GM12875 (cell line): Measurements from ENCODE around the gene CCDC9B.

ENCODE experiments used
- H3K4me3 ChIP-seq: one replicate; pipeline ENCODE4 v1.5.1; 2011; ENCODE audit warnings: low read depth, low read length, control low read depth
- CTCF ChIP-seq: IDR thresholded peaks from 2 replicates; pipeline ENCODE4 v1.5.1; 2011; ENCODE audit warnings: low read depth, mild to moderate bottlenecking, control low read depth, inconsistent platforms, low read length, moderate library complexity, borderline replicate concordance; ENCODE audit not compliant: insufficient read depth

CCDC9B gene

DNA sequence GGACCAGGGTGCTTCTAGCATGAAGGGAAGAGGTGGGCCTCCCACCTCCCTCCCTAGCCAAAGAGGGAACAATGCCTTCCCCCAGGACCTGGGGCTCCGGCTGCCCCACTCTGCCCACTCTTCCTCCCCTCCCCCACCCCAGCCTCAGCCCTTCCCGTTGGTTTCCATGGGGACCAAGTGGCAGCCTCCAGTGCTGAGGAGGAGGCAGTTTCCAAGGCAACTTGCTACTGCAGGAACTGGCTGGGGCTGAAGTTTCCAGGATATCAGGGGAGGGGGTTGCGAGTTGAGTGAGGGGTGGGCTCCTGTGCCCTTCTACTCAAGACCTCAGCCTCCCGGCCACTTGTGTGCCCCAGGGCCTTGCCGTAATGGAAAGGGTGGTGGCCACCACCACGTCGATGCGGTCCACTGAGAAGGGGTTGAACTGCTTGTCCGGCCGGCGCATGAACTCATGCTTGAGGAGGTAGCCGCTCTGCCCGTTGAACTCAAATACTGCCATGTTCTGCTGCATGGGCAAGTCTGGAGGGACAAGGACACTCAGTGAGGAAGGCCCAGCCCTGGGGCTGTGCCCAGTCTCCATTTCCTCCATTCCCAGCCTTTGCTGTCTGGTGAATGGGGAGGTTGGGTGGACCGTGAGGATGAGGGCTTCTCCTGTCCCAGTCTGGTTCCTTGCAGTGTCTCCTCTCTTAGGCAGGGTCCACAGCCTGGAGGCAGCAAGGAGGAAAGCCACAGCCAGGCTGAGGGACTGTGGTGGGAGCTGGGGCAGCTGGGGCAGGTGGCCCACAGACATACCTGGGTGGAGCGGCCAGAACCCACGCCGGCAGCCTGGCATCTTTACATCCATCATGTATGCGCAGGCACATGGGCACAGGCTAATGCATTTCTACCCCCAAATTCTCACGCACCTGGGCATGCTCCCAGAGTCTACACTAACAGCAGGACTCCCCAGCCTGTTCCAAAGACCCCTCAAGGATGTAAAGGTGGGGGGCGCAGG, 46.5 kb downstream of the CCDC9B start:
- H3K4me3 ChIP-seq = no peak overlapping the region
- TF ChIP-seq CTCF = no peak

- H3K4me3 ChIP-seq = no peak overlapping the region
- no peak for TF ChIP-seq CTCF
These were observed 47.7 kb downstream of the CCDC9B start for GRCh38 chr15:40293006-40293405.

- no peak for TF ChIP-seq CTCF
- H3K4me3 ChIP-seq = no peak overlapping the region
These were observed 48.5 kb downstream of the CCDC9B start for GRCh38 chr15:40292246-40292645.

DNA sequence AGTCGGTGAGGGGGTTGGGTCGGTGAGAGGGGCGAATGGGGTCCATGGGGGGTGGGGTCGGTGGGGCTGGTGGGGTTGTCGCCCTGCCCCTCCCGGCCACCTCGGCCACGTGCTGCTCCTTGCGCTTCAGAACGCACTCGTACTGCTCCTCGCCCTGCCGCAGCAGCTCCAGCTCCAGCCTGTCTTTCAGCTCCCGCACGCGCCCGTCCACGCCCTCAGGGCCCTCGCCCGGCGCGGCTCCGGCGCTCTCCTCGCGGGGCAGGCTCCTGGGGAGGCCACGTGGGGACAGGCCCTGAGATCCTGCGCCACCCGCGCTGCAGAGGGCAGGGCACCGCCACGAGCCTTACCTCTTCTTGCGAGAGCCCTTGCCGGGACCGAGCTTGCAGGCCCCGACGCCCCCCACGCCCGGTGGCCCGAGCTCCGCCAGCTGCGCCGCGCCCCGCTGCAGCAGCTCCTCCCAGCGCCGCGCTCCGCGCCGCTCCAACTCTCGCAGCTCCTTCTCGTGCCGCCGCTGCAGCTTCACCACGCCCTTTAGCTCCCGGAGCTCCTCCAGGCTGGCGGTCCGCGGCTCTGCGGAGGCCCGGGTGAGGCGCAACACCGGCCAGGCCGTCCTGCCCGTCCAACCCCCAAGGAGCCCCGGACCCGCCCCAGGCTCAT, 49.7 kb downstream of the CCDC9B start:
- H3K4me3 ChIP-seq = no peak overlapping the region
- no peak for TF ChIP-seq CTCF

GRCh38 chr15:40290545-40290917, 50.2 kb downstream of the CCDC9B start:
- TF ChIP-seq CTCF = no peak
- H3K4me3 ChIP-seq = no peak overlapping the region

- H3K4me3 ChIP-seq = no peak overlapping the region
- TF ChIP-seq CTCF = no peak
These were observed 51.5 kb downstream of the CCDC9B start for GRCh38 chr15:40289140-40289775.
